ENCODE results near the gene PRKRA.
A peak's percentile ranks its signal among the peaks of the same experiment; 100 is the strongest.
"Not testable (repeated sequence)": the region's sequence is repeated elsewhere in the genome, so short reads cannot be mapped to it uniquely, and the experiment has no call there.

The PRKRA gene

GRCh38 chr2:178413472-178414265 is 37.3 kb downstream of the PRKRA start:
- DNase-seq (ENCODE audit: low read depth) = peak; percentile 75

- not testable (repeated sequence) for DNase-seq (ENCODE audit: low read depth)
These were observed 38.5 kb downstream of the PRKRA start for GRCh38 chr2:178412453-178412852.

GRCh38 chr2:178412047-178412446 is 38.9 kb downstream of the PRKRA start:
- DNase-seq (ENCODE audit: low read depth) = no peak

- DNase-seq (ENCODE audit: low read depth) = no peak
These were observed 41.7 kb downstream of the PRKRA start for GRCh38 chr2:178409261-178409660.

- peak; percentile 56 for DNase-seq (ENCODE audit: low read depth)
These were observed 46.6 kb downstream of the PRKRA start for GRCh38 chr2:178404368-178404767.

- DNase-seq (ENCODE audit: low read depth) = no peak
These were observed 47.2 kb downstream of the PRKRA start for GRCh38 chr2:178403671-178404306.

- DNase-seq (ENCODE audit: low read depth) = no peak
These were observed 49.0 kb downstream of the PRKRA start for GRCh38 chr2:178401994-178402437.

GRCh38 chr2:178397002-178397605 is 53.9 kb downstream of the PRKRA start:
- DNase-seq (ENCODE audit: low read depth) = peak; percentile 35

GRCh38 chr2:178395941-178396570 is 54.9 kb downstream of the PRKRA start:
- no peak for DNase-seq (ENCODE audit: low read depth)

- no peak for DNase-seq (ENCODE audit: low read depth)
These were observed 55.7 kb downstream of the PRKRA start for GRCh38 chr2:178395295-178395694.

GRCh38 chr2:178394859-178395258 is 56.1 kb downstream of the PRKRA start:
- DNase-seq (ENCODE audit: low read depth) = no peak

- peak; percentile 25 for DNase-seq (ENCODE audit: low read depth)
These were observed 58.8 kb downstream of the PRKRA start for GRCh38 chr2:178392215-178392614.

GRCh38 chr2:178391701-178392100 is 59.3 kb downstream of the PRKRA start:
- no peak for DNase-seq (ENCODE audit: low read depth)

GRCh38 chr2:178388287-178388686 is 62.7 kb downstream of the PRKRA start:
- no peak for DNase-seq (ENCODE audit: low read depth)

GRCh38 chr2:178386986-178387597 is 63.9 kb downstream of the PRKRA start:
- no peak for DNase-seq (ENCODE audit: low read depth)

- DNase-seq (ENCODE audit: low read depth) = no peak
These were observed 65.3 kb downstream of the PRKRA start for GRCh38 chr2:178385595-178386148.

GRCh38 chr2:178383718-178384117 is 67.3 kb downstream of the PRKRA start:
- DNase-seq (ENCODE audit: low read depth) = no peak
